ENCODE results near the gene MRTO4.
A peak's percentile ranks its signal among the peaks of the same experiment; 100 is the strongest.
"Not testable (repeated sequence)": the region's sequence is repeated elsewhere in the genome, so short reads cannot be mapped to it uniquely, and the experiment has no call there.

Gene MRTO4

DNA sequence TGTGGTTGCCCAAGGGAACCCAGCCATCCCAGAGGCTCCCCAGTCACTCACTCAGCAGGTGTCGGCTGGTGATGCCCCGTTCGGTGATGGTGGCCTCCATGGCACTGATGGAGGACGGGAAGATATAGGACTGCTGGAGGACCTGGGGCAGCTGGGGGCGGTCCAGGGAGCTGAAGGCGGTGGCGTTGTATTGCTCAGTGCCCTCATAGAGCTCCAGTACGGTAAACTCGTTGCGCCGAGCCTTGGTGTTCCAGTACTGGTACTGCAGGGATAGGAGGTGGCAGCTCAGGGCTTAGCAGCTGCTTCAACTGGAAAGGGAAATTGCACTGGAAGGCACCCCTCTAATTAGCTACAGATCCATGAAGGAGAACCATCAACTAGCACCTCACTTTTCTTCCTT is 29.0 kb upstream of the MRTO4 start:
- intact Hi-C loops (cut with DNase I) = no loop called here
- no peak for DNase-seq

DNA sequence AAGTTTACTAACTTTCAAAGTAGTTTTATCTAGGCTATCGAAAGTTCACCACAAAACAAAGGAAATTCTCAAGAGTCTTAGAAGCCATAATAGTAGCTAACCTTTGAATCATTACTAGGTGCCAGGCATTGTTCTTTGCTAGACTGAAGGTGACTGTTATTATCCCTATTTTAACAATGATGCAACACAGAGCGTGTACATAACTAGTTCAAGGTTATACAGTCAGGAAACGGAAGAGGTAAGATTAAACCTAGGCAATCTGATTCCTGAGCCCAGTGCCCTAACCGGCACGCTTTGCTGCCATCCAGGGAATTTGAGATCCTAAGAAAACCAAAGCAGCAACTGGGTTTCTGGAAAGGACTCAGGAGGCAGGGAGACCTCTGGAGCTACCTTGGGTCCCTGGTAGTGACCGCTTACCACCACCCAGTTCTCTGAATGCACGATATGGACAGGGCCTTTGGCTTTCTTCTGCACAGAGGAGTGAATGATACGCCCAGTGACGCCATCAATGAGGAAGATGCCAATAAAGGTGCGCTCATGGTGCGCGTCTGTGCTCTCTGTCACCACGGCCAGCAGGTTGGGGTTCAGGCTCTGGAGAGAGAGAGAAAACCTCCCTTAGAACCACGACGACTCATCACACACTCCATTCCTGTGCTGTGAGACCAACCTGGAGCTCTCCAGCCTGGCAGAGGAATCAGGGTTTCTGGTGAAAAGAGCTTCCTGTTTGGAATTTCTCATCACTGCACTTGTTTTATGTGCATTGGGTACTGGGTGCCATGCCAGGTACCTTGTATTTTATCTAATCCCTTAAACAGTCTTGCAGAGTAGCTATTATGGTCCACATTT is 28.4 kb upstream of the MRTO4 start:
- DNase-seq = no peak
- intact Hi-C loops (cut with DNase I) = no loop called here

DNA sequence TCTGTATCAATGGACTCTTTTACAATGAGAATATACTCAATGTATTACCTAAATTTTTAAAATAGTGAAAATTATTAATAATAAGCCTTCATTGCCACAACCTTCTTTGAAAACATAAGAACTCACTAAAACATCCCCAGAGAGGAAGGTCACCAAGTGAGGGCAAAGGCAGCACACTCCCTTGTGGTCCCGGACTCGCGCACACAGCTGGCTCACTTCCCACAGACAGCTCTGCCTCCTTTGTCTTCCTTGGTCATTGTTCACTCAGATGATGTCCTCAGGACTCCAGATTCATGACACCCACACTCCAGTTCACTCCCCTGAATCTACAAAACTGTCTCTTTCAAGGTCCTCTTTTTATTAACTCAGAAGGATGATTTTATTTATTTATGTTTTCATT is 22.4 kb upstream of the MRTO4 start:
- DNase-seq = peak in 1 of 10 donors; percentile 28
- intact Hi-C loops (cut with DNase I) = no loop called here

DNA sequence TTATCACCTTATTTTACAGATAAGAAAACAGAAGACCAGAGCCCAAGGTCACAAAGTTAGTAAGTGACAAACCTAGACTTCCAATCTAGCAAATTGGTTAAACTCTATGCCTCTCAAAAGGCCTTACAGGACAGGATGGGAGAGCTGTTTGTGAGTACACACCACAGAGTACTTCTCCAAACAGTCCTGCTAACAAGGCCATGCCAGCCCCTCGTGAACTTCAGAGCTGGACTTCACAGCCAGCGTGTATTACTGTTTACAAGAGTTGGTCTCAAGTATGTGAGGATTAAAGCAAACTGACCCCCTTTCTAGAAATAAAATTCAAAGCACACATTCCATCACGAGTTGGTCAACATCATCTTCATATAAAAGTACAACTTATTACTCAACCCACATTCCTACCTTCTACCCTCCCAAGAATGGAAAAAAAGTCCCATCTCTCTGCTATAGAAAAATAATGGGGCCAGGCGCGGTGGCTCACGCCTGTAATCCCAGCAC is 21.7 kb upstream of the MRTO4 start:
- intact Hi-C loops (cut with DNase I) = no loop called here
- DNase-seq = no peak

DNA sequence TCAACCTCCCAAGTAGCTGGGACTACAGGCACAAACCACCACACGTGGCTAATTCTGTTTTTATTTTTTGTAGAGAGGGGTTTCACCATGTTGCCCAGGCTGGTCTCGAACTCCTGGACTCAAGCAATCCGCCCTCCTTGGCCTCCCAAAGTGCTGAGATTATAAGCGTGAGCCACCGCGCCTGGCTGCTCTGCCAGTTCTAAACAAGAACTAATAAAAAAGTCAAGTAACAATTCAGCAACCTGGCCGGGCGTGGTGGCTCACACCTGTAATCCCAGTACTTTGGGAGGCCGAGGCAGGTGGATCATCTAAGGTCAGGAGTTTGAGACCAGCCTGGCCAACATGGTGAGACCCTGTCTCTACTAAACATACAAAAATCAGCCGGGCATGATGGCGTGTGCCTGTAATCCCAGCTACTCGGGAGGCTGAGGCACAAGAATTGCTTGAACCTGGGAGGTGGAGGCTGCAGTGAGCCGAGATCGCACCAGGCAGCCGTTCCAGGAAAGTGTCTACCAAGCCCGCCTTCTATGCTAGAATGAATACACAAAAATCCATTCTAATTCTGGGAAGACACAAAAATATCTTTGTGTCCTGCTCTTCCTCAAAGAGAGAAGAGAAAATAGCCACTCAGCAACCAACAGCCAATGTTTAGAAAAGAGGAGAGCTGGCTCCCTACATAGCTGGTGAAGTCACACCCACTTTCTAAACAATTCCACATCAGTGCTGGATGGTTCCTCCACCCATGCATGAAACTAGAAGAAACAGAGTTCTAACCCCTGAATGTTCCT is 19.7 kb upstream of the MRTO4 start:
- peak in 5 of 10 donors; percentile 22 to 84 (median 38) for DNase-seq
- intact Hi-C loops (cut with DNase I) = not testable (repeated sequence)

DNA sequence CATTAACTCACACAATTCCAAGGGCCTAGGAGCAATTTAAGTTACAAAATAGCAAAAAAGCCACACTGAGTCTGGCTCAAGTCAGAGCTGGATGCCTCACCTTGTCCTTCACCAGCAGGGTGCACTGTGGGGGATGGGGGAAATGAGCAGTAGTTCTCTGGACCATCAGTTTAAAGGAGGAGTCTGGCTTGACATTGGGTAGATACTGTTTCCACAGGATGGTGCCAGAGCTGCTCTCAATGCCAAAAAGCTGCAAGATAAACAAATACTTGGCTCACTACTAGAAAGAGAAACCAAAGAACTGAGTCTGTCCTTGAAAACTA is 19.1 kb upstream of the MRTO4 start:
- no peak for DNase-seq
- intact Hi-C loops (cut with DNase I) = no loop called here

DNA sequence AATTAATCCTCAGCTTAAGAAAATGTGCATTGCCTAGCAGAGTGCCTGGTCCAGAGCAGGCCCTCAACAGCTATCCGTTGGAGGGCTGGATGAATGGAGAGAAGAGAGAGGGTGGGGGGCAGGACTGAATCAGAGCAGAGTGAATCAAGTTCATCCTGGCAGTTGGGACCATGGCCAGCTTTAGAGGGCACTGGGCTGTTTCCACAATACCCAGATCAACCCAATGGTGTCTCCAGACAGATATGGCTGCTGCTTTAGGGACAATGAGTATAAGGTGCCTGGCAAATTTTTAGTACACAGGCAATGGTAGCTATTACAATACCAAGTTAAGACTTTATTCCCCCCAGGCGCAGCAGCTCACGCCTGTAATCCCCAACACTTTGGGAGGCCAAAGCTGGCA is 17.4 kb upstream of the MRTO4 start:
- intact Hi-C loops (cut with DNase I) = no loop called here
- DNase-seq = no peak

DNA sequence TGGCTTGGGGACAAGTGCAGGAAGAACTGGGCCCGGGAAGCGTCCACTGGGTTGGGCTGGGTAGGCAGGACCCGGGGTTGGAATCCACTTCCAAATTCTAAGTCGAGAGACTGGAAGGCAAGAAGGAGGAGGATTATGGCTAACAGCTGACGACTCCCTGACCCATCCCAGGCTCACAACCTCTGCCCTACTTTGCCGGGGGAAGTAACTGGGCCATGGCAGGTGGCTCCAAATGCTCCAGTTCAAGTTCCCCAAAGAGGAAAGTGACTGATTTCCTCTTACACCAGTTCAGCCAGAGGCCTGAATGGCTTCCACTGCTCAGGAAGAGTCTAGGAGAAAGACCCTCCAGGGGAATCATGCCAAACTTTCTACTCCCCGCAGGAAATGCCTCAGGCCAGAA is 11.7 kb upstream of the MRTO4 start:
- DNase-seq = no peak
- intact Hi-C loops (cut with DNase I) = no loop called here

DNA sequence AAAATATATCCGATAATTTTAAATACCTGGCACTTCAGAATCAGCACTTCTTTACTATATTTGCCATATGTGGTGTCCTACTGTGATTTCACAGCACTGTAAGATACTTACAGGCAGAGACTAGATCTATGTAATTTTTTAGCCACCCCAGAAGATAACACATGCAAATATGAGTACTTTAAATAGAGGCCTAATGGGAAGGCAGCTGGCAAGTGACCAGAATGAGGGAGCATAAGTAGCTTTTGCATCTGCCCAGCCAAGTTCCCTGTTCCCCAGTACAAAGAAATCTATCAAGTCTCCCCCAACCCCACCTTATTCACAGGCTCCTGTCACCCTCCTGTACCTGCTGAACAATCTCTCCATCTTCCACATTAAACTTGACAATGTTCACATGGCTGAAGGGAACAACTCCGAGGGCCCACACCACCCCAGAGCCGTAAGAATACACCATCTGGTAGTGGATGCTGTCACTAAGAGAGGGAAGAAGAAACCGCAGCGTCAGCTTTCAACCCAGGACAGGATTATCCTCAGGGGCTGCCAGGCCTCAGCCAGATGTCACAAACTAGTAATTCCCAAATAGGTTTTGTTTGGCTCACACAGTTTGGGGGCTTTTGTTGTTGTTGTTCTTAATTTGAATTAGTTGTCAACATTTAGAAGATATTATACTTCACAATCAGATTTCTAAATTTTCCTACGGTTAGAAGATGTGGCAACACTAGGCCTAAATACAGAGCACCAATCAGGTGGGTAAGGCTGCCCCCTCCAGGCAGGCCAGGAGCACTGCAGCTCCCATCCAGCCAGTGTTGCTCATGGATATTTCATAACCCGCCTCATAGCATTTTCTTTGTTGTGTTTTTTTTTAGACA is 10.7 kb upstream of the MRTO4 start:
- intact Hi-C loops (cut with DNase I) = no loop called here
- DNase-seq = peak in 9 of 10 donors; percentile 34 to 96 (median 59)

DNA sequence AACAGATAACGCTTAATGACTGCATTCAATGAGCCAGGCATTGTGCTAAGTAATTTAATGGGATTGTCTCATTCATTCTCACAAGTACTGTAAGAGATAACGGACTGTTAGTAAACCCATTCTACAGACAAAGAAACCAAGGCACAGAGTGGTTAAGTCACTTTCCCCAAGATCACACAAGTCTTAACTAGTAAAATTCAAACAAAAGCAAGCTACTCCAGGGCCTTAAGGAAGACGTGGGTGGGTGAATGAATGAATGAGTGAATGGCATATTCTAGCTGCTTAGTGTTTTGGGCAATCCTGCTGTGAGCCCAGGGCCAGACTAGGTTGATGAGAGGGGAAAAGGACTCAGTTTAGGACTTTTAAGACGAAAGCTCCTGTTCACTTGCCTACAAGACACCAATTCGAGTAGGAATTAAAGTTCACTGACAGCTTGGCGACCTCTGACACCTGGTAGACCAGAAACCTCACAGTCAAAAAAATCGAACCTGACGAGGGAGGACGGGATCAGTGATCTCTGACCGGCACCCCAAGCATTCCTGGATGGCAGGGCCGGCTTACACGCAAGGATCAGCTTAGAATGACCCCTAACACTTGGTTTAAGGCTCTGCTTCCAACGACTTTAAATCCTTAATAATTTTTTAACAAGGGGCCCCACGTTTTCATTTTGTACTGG is 838 bp upstream of the MRTO4 start:
- DNase-seq = no peak
- intact Hi-C loops (cut with DNase I) = loop anchor here (1.0 to 5.0 kb wide), 2 partner anchors 38 to 62 kb away; partner anchors contain the start of genes AKR7A2, SLC66A1 and UBR4

DNA sequence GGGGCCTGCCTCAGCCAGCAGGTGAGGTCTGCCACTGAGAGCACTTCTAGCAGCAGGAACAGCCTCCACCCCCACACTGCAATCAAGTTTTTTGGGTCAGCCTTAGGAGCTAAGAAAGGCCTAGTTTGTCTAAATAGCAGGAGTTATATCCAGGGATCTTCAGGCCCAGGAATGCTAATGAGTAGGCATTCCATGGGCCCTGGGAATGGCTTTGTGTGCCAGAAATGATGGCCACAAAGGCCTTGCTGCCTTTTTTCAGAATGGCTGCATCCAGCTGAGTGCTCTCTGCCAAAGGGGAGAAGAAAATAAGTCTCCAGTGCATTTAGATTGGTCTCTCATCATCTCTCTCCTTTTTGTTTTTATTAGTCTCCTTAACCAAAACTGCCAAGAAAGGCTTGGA is 2.8 kb downstream of the MRTO4 start:
- DNase-seq = no peak
- intact Hi-C loops (cut with DNase I) = loop anchor here (5.0 kb wide), 1 partner anchor 42 kb away; the partner anchor contains the start of gene UBR4

DNA sequence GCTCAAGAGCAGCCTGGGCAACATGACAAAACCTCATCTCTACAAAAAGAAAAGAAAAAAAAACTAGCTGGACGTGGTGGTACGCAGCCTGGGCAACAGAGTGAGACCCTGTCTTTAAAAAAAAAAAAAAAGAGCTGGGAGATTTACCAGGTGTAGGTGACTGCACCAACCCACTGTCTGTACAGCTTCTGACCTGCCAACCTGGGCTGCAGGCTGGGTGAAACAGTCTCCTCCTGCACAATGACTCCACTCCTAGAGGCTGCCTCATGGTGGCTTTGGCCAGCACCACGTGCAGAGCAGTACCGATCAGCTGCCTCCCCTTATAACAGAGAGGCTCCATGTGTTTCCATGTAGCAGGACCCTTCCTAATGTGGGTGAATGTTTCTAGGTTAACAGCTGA is 3.7 kb downstream of the MRTO4 start:
- DNase-seq = peak in 1 of 10 donors; percentile 55
- intact Hi-C loops (cut with DNase I) = no loop called here

DNA sequence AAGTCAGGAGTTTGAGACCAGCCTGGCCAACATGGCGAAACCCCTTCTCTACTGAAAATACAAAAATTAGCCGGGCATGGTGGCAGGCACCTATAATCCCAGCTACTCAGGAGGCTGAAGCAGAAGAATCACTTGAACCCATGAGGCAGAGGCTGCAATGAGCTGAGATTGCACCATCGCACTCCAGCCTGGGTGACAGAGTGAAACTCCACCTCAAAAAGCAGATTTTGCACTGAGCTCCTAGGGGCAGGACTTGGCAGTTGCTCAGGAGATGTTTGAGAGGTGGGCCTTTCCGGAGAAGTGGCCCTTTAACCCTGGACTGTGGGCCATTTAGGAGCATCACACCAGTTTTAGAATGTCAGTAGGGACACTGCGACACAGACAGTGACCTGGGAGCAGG is 4.7 kb downstream of the MRTO4 start:
- intact Hi-C loops (cut with DNase I) = not testable (repeated sequence)

DNA sequence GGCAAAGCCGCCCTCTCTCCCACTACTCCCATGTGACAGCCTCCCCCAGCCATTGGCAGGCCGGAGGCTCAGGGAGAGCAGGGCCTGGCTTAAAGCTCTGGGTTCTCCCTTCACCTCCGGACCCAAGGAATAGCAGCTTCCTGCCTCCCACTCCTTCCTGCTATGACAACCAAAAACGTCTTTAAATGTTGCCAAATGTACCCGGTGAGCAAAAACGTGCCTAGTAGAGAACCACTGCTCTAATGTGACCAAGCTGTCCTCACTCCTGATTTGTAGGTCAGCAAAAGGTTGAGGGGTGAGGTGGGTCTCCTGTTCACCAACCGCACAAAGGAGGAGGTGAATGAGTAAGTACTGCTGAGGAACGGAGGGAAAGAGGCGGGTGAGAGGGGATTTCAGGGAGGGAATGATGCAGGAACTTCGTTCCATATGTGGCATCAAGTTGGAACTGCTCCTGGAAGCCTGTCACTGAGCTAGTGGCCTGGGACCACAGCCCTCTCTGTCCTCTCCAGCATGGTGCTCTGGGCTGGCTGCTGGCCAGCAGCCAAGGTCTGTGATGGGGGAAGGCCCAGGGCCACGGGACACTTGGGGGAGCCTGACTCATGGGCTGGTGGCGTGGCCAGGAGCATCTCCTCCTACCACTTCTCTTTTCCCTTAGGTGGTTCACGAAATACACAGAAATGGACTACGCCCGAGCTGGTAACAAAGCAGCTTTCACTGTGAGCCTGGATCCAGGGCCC is 5.7 kb downstream of the MRTO4 start:
- DNase-seq = peak in 1 of 10 donors; percentile 36
- intact Hi-C loops (cut with DNase I) = no loop called here

More for the DNA sequence above, 4.7 kb downstream of the MRTO4 start:
- not testable (repeated sequence) for DNase-seq

DNA sequence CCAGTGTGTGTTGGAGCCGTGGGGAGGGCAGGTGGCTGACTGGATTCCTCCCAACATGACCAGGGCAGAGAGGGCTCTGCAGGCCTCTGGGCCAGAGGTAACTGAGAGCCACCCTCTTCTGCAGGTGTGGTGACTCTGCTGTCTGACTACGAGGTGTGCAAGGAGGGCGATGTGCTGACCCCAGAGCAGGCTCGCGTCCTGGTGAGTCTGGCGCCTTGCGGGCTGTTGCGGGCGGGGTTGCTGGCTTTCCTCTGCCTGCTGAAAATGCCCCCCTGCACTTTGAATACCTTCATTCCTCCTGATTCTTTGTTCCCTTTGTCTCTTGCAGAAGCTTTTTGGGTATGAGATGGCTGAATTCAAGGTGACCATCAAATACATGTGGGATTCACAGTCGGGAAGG is 6.7 kb downstream of the MRTO4 start:
- intact Hi-C loops (cut with DNase I) = no loop called here
- peak in 1 of 10 donors; percentile 29 for DNase-seq

DNA sequence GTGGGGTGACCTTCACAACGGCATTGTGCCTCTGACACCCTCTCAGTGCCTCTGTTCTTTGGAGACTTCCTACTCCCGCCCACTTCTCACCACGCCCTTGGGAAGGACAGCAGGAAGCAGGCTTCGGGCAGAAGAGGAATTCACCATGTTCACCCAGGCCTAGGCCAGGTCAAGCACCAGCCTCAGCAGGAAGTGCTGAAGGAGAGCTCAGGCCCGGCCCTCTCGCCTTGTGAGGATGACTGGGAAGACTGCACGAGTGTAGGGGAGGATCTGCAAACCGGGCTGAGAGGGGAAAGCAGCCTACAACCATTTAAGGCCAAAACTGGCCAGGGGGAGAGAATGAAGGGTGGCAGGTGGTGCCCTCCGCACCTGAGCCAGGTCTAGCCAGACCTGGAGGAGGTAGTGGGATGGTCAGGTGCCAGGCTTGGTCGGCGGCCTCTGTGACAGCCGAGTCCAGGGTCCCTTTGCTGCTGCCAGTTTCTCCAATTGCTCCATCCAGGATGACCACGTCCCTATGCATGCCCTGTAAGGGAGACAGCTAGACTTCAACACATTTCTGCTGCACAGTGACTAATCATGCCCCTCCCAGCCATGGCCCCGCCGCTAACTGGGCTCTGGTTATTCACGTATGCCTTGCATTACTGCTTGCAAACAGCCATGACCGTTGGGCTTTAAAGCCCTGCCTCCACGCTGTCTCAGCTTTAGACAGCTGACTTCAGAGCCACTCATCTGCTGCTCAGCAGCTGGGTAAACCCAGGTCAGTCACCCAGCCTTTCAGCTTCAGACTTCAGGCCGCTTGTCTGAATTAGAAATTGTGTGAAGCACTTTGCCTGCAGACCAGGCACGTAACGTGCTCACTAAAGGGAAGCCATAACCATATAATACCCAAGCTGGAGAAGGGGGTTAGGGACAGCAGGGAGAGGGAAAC is 8.9 kb downstream of the MRTO4 start:
- DNase-seq = peak in 1 of 10 donors; percentile 80
- intact Hi-C loops (cut with DNase I) = no loop called here

DNA sequence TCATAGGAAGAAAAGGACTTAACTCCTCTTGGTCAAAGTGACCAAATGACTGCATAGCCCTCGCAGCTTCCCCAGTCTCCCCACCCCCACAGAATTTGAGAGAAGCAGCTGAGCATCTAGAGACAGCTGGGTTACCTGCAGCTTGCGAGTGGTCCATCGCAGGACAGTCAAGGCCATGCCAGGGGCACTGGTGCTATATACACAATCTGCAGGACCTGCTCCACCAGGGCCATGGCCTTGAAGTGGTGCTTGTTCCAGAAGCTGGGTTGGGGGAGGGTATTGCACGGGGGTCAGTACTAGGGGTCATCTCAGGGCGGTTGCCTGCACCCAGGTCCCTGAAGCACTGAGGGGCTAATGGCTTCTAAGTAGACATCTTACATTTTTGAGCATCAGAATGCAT is 10.4 kb downstream of the MRTO4 start:
- intact Hi-C loops (cut with DNase I) = no loop called here
- DNase-seq = peak in 2 of 10 donors; percentile 31 to 40

DNA sequence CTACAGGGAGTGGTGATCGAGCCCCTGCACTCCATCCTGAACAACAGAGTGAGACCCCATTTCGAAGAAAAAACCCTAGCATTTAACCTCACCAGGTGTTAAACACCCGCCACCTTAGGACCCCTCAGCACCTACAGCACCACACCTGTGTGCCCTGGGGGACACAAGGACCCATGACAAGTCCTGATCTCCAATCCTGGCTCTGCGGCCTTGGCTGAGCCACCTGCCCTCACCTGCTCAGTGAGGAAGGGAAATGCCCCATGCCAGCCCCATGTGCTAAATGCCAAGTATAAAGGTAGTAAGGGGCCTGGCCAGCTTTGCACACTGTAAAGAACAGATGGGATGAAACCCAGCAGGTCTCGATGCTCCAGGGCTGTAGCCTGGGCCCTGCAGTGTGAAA is 11.1 kb downstream of the MRTO4 start:
- DNase-seq = peak in 2 of 10 donors; percentile 5 to 81
- intact Hi-C loops (cut with DNase I) = no loop called here

All from posterior cingulate gyrus (tissue), 11 donors.